Measurements from ENCODE around the gene PLCG2. TPM values are rescaled to one million over a fixed set of nuclear protein-coding genes. Genes with fewer than 3 reads are reported as not detected.

Gene PLCG2
- total and polyA plus RNA-seq, 2 of the 8 experiments (the other 6 are each of a cell fraction or from before 2014, with no cell fraction given), result 6.1 to 6.9 TPM

GRCh38 chr16:81798311-81799137 lies 19.4 kb downstream of the PLCG2 start (continued):
- TF ChIP-seq SAP30 (IDR thresholded peaks at IDR 0.05; ENCODE audit: insufficient read depth, insufficient replicate concordance, low read length) (no peak), SP1 (IDR thresholded peaks at IDR 0.05; ENCODE audit: low read depth, low read length) (no peak), SUZ12 (IDR thresholded peaks at IDR 0.05; ENCODE audit: low read length) (no peak), NRF1 (IDR thresholded peaks at IDR 0.05; ENCODE audit: low read depth, low read length) (no peak), BRCA1 (IDR thresholded peaks at IDR 0.05; ENCODE audit: low read depth, low read length) (no peak), SIRT6 (IDR thresholded peaks at IDR 0.05; ENCODE audit: low read length) (no peak), CTCF (IDR thresholded peaks at IDR 0.05; ENCODE audit: control extremely low read depth in 1 of 3, insufficient read depth in 1 of 3, low read depth in 1 of 3, low read length in 3 of 3) (peak in 1 of 3 experiments; percentile 2; a peak in 1 of 4 replicates)
